Muscle layer of duodenum (tissue), 2 donors: Measurements from ENCODE around the gene CAPN8.

Experiments used
- H3K27ac ChIP-seq: one replicate; pipeline ENCODE4 v1.7.0; 2013; ENCODE audit warnings: mild to moderate bottlenecking, low read length
- H3K27me3 ChIP-seq: one replicate; pipeline ENCODE4 v1.7.0; 2013; ENCODE audit warnings: low read depth, mild to moderate bottlenecking, control low read depth, low read length
- H3K36me3 ChIP-seq, 2 donors: one replicate each; pipeline ENCODE4 v1.7.0; 2013; ENCODE audit warnings: low read length in 2 of 2, control low read depth in 1 of 2, mild to moderate bottlenecking in 1 of 2; ENCODE audit not compliant: insufficient read depth in 2 of 2, control insufficient read depth in 1 of 2
- H3K4me1 ChIP-seq, 2 donors: one replicate each; pipeline ENCODE4 v1.7.0; 2013; ENCODE audit warnings: low read length in 2 of 2, mild to moderate bottlenecking in 2 of 2, control low read depth in 1 of 2, moderate library complexity in 1 of 2; ENCODE audit not compliant: insufficient read depth in 2 of 2, control insufficient read depth in 1 of 2
- H3K4me3 ChIP-seq, 2 donors: one replicate each; pipeline ENCODE4 v1.7.0; 2013; ENCODE audit warnings: low read length in 2 of 2, low read depth in 1 of 2, mild to moderate bottlenecking in 1 of 2
- H3K9me3 ChIP-seq, 2 donors: one replicate each; pipeline ENCODE4 v1.7.0; 2013; ENCODE audit warnings: low read length in 2 of 2, control low read depth in 1 of 2, mild to moderate bottlenecking in 1 of 2; ENCODE audit not compliant: control insufficient read depth in 1 of 2
- donor health status: healthy.

CAPN8 gene

DNA sequence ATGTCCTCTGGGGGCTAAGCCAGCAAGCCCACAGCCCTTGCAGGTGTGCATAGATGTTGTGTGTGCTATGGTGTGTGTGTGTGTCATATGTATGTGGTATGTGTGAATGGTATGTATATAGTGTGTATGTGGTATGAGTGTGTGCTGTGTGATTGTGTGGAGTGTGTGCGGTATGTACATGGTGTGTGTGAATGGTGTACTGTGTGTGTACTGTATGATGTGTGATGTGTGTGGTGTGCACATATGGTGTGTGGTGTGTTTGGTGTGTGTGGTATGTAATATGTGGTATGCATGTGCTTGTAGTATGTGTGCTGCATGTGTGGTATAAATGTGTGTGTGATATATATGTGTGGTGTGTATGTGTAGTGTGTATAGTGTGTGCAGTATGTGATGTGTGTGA, 107.0 kb downstream of the CAPN8 start:
- Histone ChIP-seq H3K27ac (no peak overlapping the region), H3K9me3 (no peaks in the 10 kb centered on the region), H3K4me3 (no peak overlapping the region), H3K4me1 (no peaks in the 10 kb centered on the region), H3K27me3 (no peaks in the 10 kb centered on the region), H3K36me3 (no peaks in the 10 kb centered on the region)

DNA sequence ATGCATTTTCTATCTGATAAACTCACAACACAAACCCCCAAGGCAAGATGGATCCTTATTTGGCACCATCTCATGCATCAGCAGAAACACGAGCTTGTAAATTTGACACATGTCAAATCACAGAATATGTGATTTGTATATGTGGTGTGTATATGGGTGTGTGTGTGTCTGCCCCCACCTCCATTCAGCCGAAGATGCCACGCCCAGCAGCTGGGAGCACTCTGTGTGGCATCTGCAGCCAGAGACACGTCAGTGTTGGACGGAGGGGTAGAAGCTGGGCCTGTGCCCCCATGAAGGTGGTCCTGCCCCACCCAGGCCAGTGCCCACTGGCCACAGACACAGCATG, 108.4 kb downstream of the CAPN8 start:
- Histone ChIP-seq H3K36me3 (no peaks in the 10 kb centered on the region), H3K27ac (no peak overlapping the region), H3K4me3 (no peak overlapping the region), H3K4me1 (no peaks in the 10 kb centered on the region), H3K9me3 (no peaks in the 10 kb centered on the region), H3K27me3 (no peaks in the 10 kb centered on the region)

DNA sequence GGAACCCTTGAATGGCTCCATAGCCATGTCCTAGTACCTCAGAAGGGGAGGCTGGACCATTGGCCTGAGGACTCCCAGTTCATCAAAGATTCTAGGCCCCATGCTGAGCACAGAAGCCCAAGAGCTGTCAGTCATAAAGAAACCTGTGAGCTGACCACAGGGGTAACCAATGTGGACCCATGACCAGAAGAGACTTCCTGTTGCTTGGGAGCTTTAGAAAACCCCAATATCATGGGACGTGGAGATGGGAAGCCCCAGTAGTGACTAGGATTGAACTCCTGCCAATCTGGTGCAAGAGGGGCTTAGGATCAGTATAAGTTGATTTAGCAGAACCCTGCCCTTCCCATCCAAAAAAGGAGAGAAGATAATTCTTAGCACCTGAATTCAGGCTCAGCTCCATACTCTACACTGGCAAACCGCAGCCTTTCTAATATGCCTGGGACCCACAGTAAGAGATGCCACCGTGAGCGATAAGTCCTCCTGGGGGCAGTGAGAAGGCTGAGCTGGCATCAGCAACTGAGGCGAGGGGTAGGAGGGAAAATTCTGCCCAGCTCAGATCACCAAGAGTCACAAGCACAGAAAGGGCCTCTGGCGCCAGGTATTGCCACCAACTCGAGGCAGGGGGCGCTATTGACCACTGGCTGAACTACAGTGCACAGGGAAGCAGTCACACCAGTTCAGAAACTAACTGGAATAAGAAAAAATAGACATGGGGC, 108.9 kb downstream of the CAPN8 start:
- Histone ChIP-seq H3K9me3 (no peaks in the 10 kb centered on the region), H3K4me1 (no peaks in the 10 kb centered on the region), H3K4me3 (no peak overlapping the region), H3K36me3 (no peaks in the 10 kb centered on the region), H3K27me3 (no peaks in the 10 kb centered on the region), H3K27ac (no peak overlapping the region)

DNA sequence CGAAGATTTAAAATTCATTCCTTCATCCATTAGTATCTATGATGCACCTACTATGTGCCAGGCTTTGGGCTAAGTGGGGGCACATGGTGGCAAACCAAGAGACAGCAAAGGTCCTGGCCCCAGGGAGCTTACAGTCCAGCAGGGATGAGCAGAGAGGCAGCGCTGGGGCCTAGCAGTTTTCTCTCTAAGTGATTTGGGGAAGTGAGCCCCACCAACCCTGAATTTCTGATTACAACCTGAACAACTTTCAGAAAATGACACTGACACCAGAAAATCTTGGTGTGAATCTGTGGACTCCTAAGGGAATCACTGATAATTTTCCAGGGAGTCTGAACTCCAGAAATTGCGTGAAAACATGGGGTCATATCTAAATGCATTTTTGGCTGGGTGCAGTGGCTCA, 111.5 kb downstream of the CAPN8 start:
- H3K27me3 ChIP-seq: no peaks in the 10 kb centered on the region
- H3K4me3 ChIP-seq: no peak overlapping the region
- no peaks in the 10 kb centered on the region for H3K36me3 ChIP-seq

DNA sequence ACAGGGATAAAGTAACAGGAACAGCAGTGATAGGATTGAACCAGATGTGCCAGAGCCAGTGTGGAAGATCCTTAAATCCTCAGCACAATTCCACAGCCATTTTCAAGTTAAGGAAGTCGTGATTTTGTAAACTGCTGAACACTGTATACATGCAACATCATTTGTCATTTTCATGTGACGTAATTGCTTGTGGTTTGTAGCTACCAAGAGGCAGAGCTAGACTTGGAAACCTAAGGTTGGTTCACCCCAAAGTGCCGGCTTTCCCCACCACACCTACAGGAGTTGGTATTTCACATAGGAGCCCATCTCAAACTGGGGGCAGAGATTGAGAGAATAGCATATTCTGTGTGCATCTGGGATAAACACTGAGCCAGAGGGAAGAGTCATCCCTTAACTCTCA, 113.9 kb downstream of the CAPN8 start:
- H3K27ac ChIP-seq: no peak overlapping the region
- no peaks in the 10 kb centered on the region for H3K36me3 ChIP-seq
- H3K4me3 ChIP-seq: no peak overlapping the region
- no peaks in the 10 kb centered on the region for H3K27me3 ChIP-seq
- H3K9me3 ChIP-seq: peaks cover 4 to 6% of the 10 kb centered on the region in 2 donors
- H3K4me1 ChIP-seq: no peaks in the 10 kb centered on the region

More for the DNA sequence above, 111.5 kb downstream of the CAPN8 start:
- Histone ChIP-seq H3K4me1 (no peaks in the 10 kb centered on the region), H3K27ac (no peak overlapping the region), H3K9me3 (no peaks in the 10 kb centered on the region)

DNA sequence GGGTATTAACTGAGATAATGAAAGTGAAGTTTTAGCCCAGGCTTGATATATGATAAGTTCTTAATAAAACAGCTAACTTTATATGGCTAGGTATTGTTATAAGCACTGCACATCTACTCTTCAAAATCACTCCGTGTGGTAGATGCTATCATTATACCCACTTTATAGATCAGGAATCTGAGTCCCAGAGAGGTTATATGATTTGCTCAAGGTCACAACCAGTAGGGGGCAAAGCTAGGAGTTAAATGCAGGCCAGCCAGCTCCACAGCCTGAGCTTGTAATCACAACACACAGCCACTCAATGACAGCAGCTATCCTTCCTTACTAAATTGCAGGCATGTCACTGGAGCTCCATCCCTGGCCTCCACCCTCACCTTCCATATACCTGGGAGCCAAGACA, 115.8 kb downstream of the CAPN8 start:
- Histone ChIP-seq H3K36me3 (no peaks in the 10 kb centered on the region), H3K27ac (no peak overlapping the region), H3K9me3 (peaks cover 4 to 6% of the 10 kb centered on the region in 2 donors), H3K27me3 (no peaks in the 10 kb centered on the region), H3K4me1 (no peaks in the 10 kb centered on the region), H3K4me3 (no peak overlapping the region)

DNA sequence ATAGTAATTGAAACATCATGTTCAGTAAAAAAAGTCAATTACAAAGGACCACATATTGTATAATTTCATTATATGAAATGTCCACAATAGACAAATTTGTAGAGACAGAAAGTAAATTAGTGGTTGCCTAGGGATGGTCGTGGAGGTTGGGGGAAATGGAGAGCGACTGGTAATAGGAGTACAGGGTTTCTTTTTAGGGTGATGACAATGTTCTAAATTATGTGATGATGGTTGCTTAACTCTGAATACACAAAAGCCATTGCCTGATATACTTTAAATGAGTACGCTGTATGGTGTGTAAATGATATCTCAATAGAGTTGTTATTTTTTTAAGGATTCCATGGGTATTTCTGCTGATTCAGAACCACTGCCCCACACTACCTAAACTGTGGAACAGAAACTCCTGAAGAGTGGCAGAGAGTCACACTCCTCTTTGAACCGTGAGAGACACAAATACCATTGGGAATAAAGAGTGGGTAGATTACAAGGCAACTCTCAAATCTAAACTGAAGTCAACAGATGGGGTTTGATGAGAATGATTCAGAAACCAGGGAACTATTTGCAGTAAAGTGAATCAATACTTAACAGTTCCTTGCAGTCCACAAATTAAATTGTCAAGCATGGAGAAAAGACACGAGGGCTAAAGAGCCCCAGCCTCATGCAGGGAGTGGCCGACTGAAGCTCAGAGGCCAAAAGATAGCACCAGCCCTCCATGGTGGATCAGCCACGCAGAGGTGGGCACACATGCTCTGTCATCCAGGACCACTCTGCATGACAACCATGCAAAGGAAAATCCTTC, 118.0 kb downstream of the CAPN8 start:
- Histone ChIP-seq H3K4me1 (no peaks in the 10 kb centered on the region), H3K4me3 (no peak overlapping the region), H3K9me3 (peaks cover 4 to 6% of the 10 kb centered on the region in 2 donors), H3K36me3 (no peaks in the 10 kb centered on the region), H3K27me3 (no peaks in the 10 kb centered on the region), H3K27ac (no peak overlapping the region)

DNA sequence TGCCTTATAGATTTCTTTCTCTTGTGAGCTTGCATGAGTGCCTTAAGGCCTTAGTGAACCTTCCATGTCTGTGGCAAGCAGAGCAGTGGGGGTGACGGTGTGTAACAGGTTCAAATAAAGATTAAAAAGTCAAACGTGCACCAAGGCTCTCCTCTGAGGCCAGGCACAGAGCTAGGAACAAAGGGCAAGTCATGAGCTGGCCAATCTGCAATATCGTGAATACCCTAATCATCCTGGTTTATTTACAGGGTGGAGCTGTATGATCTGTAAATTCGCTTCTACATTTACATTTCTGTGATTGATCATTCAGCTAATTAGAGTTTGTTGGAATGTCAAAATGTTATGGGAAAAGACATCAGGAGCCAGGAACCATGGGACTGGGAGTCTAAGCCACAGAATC, 120.2 kb downstream of the CAPN8 start:
- H3K27ac ChIP-seq: no peak overlapping the region
- peaks cover 4 to 6% of the 10 kb centered on the region in 2 donors for H3K9me3 ChIP-seq
- no peaks in the 10 kb centered on the region for H3K27me3 ChIP-seq
- H3K36me3 ChIP-seq: no peaks in the 10 kb centered on the region
- H3K4me3 ChIP-seq: no peak overlapping the region
- no peaks in the 10 kb centered on the region for H3K4me1 ChIP-seq

DNA sequence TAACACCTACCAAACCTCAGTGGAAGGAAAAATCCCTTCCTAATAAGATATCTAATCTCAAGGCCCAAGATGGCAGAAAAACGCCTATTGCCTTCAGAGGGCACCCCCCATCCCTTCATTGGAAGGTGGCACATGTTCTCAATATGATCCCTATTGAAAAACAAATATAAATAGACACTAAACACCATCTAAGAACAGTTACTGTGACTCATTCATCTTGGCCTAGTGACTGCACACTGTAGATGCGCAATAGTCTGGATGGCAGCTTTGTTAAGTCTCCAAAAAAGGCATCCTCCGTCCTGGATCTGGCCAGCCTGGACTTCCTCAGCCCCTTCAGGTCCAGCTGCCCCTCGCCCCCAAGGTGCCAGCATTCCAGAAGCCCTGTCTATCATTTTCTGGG, 121.9 kb downstream of the CAPN8 start:
- H3K4me1 ChIP-seq: no peaks in the 10 kb centered on the region
- no peaks in the 10 kb centered on the region for H3K27me3 ChIP-seq
- H3K36me3 ChIP-seq: no peaks in the 10 kb centered on the region
- no peak overlapping the region for H3K27ac ChIP-seq
- H3K9me3 ChIP-seq: peaks cover 4 to 5% of the 10 kb centered on the region in 2 donors
- no peak overlapping the region for H3K4me3 ChIP-seq

DNA sequence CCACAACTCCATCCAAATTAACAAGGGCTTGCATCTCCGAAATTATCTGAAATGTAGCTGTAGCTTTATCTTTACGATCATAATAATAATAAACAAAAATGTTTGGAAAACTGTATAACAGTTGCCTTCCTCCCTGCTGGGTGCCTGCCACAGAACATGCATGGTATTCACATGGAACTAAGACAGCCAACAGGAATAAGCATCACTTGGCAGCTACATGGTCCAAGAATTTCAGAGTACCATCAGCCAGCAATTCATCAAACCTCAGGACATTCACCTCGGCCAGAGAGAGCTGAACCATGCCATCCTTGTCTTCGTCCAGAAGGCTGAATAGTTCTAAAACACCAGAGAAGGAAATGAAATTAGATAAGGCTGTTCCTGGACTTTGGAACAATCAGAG, 122.7 kb downstream of the CAPN8 start:
- Histone ChIP-seq H3K27ac (no peak overlapping the region), H3K4me3 (no peak overlapping the region)

DNA sequence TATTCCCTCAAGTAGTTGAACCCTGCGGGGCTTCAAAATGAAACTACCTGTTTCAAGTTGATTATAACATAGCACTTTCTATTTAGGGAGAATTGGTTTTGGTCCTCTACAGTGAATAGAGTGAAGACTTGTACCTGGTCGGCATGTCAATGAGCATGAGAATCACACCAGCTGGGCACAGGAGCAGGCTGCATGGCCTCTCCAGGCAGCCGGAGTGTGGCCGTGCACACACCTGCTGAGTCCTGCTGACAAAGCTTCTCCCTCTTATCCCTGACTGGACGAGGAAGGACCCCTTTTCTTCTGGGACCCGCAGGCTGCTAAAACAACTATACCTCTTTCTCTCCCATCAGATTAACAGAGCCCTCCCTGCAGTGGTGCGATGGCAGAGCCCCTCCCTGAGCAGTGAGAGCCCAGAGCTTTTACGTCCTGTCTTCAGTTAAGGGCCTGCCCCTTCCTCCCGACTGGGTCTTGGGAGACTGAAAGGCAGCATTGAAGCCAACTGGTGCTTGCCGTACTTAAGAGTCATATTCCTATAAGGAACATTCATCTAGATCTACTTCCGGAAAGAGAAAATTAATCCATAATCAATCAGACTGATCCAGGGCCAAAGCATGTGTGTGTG, 124.9 kb downstream of the CAPN8 start:
- Histone ChIP-seq H3K27ac (no peak overlapping the region), H3K9me3 (no peaks in the 10 kb centered on the region), H3K4me3 (no peak overlapping the region), H3K27me3 (no peaks in the 10 kb centered on the region), H3K36me3 (no peaks in the 10 kb centered on the region), H3K4me1 (no peaks in the 10 kb centered on the region)

More for the DNA sequence above, 122.7 kb downstream of the CAPN8 start:
- no peaks in the 10 kb centered on the region for H3K27me3 ChIP-seq
- H3K9me3 ChIP-seq: no peaks in the 10 kb centered on the region
- no peaks in the 10 kb centered on the region for H3K4me1 ChIP-seq
- H3K36me3 ChIP-seq: no peaks in the 10 kb centered on the region
